ENCODE data around the gene PPP2R5C. TPM values are rescaled to one million over a fixed set of nuclear protein-coding genes. Genes with fewer than 3 reads are reported as not detected.

PPP2R5C gene
- total RNA-seq, 1 experiment from 2014 or later, result 93.0 TPM

DNA sequence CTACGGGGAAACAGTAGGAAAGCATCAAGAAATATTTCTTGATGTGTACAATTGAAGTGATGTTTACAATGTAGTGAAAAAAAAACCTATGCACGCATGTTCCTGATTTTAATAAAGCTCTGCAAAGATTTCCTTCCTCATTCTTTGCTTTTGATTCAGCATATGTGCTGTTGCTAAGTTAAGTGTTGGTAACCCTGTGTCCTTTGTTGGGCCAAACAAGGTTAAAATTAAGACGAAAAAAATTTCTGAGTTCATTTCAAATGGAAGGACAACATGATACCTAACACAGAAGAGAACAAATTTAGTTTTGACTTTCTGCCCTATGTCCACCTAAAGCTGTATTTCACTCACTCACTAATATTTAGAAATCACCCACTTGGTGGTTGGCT, 62.8 kb downstream of the PPP2R5C start:
- H3K9ac ChIP-seq (ENCODE audit: extremely low read depth, insufficient read length, low read length), result no peak overlapping the region
- no peaks in the 10 kb centered on the region for H3K9me3 ChIP-seq (ENCODE audit: control insufficient read depth, low read depth, low read length)
- peaks cover 0 to 3% of the 10 kb centered on the region in 2 experiments; a peak in 1 of 5 replicates for H3K9me3 Mint-ChIP-seq
- H2BK120ac ChIP-seq (ENCODE audit: low read depth, low read length, poor library complexity, severe bottlenecking), result no peak overlapping the region
- H3T11ph ChIP-seq (ENCODE audit: low read length), result no peak overlapping the region
- no peak overlapping the region for H2AK5ac ChIP-seq (ENCODE audit: insufficient read length, low read length)
- H3K27ac ChIP-seq (ENCODE audit: insufficient read length, low read depth, low read length), result no peak overlapping the region
- H2BK15ac ChIP-seq (ENCODE audit: low read depth, low read length), result no peak overlapping the region
- H3K4me1 Mint-ChIP-seq, result no peaks in the 10 kb centered on the region
- H3K79me2 ChIP-seq (ENCODE audit: insufficient read depth, low read length), result peaks cover 4% of the 10 kb centered on the region; the same call in 1 of the 2 replicates
- no peaks in the 10 kb centered on the region for H3K23me2 ChIP-seq (ENCODE audit: insufficient read length, low read depth, low read length, poor library complexity, severe bottlenecking)
- H3K79me1 ChIP-seq (ENCODE audit: insufficient read depth, low read depth, low read length, poor library complexity, severe bottlenecking), result peaks cover 3% of the 10 kb centered on the region
- no peak overlapping the region for H3K18ac ChIP-seq (ENCODE audit: insufficient read length, low read depth, low read length)
- no peak overlapping the region for H3K4ac ChIP-seq (ENCODE audit: low read depth, low read length)
- H2AFZ ChIP-seq (ENCODE audit: low read length), result no peak overlapping the region
- H3K14ac ChIP-seq (ENCODE audit: insufficient read depth, low read length), result no peak overlapping the region
- TF ChIP-seq, protein P1, sequence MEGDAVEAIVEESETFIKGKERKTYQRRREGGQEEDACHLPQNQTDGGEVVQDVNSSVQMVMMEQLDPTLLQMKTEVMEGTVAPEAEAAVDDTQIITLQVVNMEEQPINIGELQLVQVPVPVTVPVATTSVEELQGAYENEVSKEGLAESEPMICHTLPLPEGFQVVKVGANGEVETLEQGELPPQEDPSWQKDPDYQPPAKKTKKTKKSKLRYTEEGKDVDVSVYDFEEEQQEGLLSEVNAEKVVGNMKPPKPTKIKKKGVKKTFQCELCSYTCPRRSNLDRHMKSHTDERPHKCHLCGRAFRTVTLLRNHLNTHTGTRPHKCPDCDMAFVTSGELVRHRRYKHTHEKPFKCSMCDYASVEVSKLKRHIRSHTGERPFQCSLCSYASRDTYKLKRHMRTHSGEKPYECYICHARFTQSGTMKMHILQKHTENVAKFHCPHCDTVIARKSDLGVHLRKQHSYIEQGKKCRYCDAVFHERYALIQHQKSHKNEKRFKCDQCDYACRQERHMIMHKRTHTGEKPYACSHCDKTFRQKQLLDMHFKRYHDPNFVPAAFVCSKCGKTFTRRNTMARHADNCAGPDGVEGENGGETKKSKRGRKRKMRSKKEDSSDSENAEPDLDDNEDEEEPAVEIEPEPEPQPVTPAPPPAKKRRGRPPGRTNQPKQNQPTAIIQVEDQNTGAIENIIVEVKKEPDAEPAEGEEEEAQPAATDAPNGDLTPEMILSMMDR (conservative IDR thresholded peaks at IDR 0.05), result no peak
- H4K5ac ChIP-seq (ENCODE audit: insufficient read length, low read depth, low read length), result no peak overlapping the region
- H3K23ac ChIP-seq (ENCODE audit: insufficient read length, low read depth, low read length), result no peak overlapping the region
- no CpG with 5 or more reads among the region's 3 CpGs for WGBS (ENCODE audit: extremely low coverage, insufficient read length, low lambda C conversion rate)
- H3K56ac ChIP-seq (ENCODE audit: insufficient read length, low read depth, low read length), result no peak overlapping the region
- no peak overlapping the region for H4K8ac ChIP-seq (replicated peaks; ENCODE audit: insufficient read length, low read depth, low read length)
- H3K4me2 ChIP-seq (ENCODE audit: insufficient read depth, insufficient read length, low read length), result no peak overlapping the region
- DNase-seq, result no peak
- H4K20me1 ChIP-seq (ENCODE audit: control insufficient read depth, insufficient read depth, insufficient read length), result no peaks in the 10 kb centered on the region
- H2BK12ac ChIP-seq (ENCODE audit: insufficient read length, low read depth, low read length), result no peak overlapping the region
- no peak overlapping the region for H2BK5ac ChIP-seq (ENCODE audit: insufficient read length, low read length)
- peaks cover 10 to 15% (median 14%) of the 10 kb centered on the region in 3 experiments; a peak in 5 of 7 replicates for H3K36me3 Mint-ChIP-seq (ENCODE audit: insufficient read depth in 1 of 3, low read depth in 3 of 3)
- H4K91ac ChIP-seq (ENCODE audit: insufficient read length, low read depth, low read length), result no peak overlapping the region
- no peaks in the 10 kb centered on the region for H3K27me3 Mint-ChIP-seq (ENCODE audit: low read depth)
- no peak overlapping the region for H3K27ac Mint-ChIP-seq
- no peaks in the 10 kb centered on the region for H3K27me3 ChIP-seq (ENCODE audit: insufficient read depth, low read length)
- no peaks in the 10 kb centered on the region for H3K4me1 ChIP-seq (ENCODE audit: insufficient read depth, low read length)
- H3K4me3 Mint-ChIP-seq, result no peak overlapping the region
- H2BK20ac ChIP-seq (ENCODE audit: low read depth, low read length, poor library complexity, severe bottlenecking), result no peak overlapping the region
